GM23338 (cell line): Measurements from ENCODE around the gene IFNLR1. TPM values are rescaled to one million over a fixed set of nuclear protein-coding genes. Genes with fewer than 3 reads are reported as not detected.

Experiments used
- ATAC-seq: fragments of 200-7000 bp; cut with Tn5 transposase; 3 replicates; pipeline ENCODE4 v1.9.1; 2020
- DNase-seq: peaks from one replicate; pipeline ENCODE4 v3.0.0-alpha.2; 2015; ENCODE audit warnings: low spot score
- H2AFZ ChIP-seq: fragments of 200-600 bp; sonication (generic); 2 replicates; pipeline ENCODE4 v1.8.0; 2016; ENCODE audit warnings: antibody characterized with exemption, mild to moderate bottlenecking, moderate library complexity
- H3F3A ChIP-seq: fragments of 200-600 bp; sonication (generic); replicated peaks from 2 replicates; pipeline ENCODE4 v1.8.0; 2017; ENCODE audit warnings: antibody characterized with exemption, mixed run types, low read depth
- H3K27ac ChIP-seq: fragments of 200-600 bp; sonication (generic); 2 replicates; pipeline ENCODE4 v1.6.1; 2016; ENCODE audit warnings: low read depth
- H3K27me3 ChIP-seq: fragments of 200-600 bp; sonication (generic); 2 replicates; pipeline ENCODE4 v1.8.0; 2016; ENCODE audit warnings: mild to moderate bottlenecking, mixed run types, moderate library complexity; ENCODE audit not compliant: insufficient read depth
- H3K36me3 ChIP-seq: fragments of 200-600 bp; sonication (generic); 2 replicates; pipeline ENCODE4 v1.8.0; 2016; ENCODE audit warnings: mild to moderate bottlenecking; ENCODE audit not compliant: insufficient read depth
- H3K4me1 ChIP-seq: fragments of 200-600 bp; sonication (generic); 2 replicates; pipeline ENCODE4 v1.8.0; 2016; ENCODE audit warnings: mild to moderate bottlenecking, moderate library complexity; ENCODE audit not compliant: insufficient read depth
- H3K4me2 ChIP-seq: fragments of 200-600 bp; sonication (generic); 2 replicates; pipeline ENCODE4 v1.7.1; 2017; ENCODE audit warnings: mixed run types
- H3K4me3 ChIP-seq: fragments of 200-600 bp; sonication (generic); 2 replicates; pipeline ENCODE4 v1.6.1; 2016; ENCODE audit warnings: mixed run types
- H3K79me2 ChIP-seq: fragments of 200-600 bp; sonication (generic); replicated peaks from 2 replicates; pipeline ENCODE4 v1.8.0; 2017; ENCODE audit warnings: mild to moderate bottlenecking; ENCODE audit not compliant: insufficient read depth
- H3K9me2 ChIP-seq: fragments of 200-600 bp; sonication (generic); 2 replicates; pipeline ENCODE4 v1.8.0; 2017; ENCODE audit not compliant: insufficient read depth
- H4K20me1 ChIP-seq: fragments of 200-600 bp; sonication (generic); replicated peaks from 2 replicates; pipeline ENCODE4 v1.8.0; 2017; ENCODE audit warnings: mild to moderate bottlenecking; ENCODE audit not compliant: insufficient read depth
- H3K27ac Mint-ChIP-seq: 2 replicates; pipeline ENCODE4 v1.8.0; 2020; ENCODE audit warnings: inconsistent platforms, mild to moderate bottlenecking, moderate library complexity, mixed read lengths
- H3K27me3 Mint-ChIP-seq: 3 replicates; pipeline ENCODE4 v1.8.0; 2022; ENCODE audit warnings: low read depth, mild to moderate bottlenecking, moderate library complexity, mixed read lengths, inconsistent platforms; ENCODE audit not compliant: insufficient read depth, poor library complexity
- H3K36me3 Mint-ChIP-seq: 3 replicates; pipeline ENCODE4 v1.8.0; 2021; ENCODE audit warnings: low read depth, mild to moderate bottlenecking, inconsistent platforms, moderate library complexity, mixed read lengths
- H3K4me1 Mint-ChIP-seq: 3 replicates; pipeline ENCODE4 v1.8.0; 2020; ENCODE audit warnings: mild to moderate bottlenecking, inconsistent platforms, mixed read lengths
- H3K4me3 Mint-ChIP-seq: 3 replicates; pipeline ENCODE4 v1.8.0; 2021; ENCODE audit warnings: moderate library complexity, mild to moderate bottlenecking, inconsistent platforms, mixed read lengths
- H3K9me3 Mint-ChIP-seq: 3 replicates; pipeline ENCODE4 v1.8.0; 2020; ENCODE audit warnings: moderate library complexity, mild to moderate bottlenecking, inconsistent platforms, mixed read lengths
- CREB1 ChIP-seq: fragments of 250-450 bp; sonication (Bioruptor Pico); IDR thresholded peaks from 2 replicates; pipeline ENCODE4 v1.5.0; 2020; ENCODE audit warnings: low read depth, mild to moderate bottlenecking, moderate library complexity
- EZH2 ChIP-seq: fragments of 200-600 bp; sonication (generic); IDR thresholded peaks from one replicate; pipeline ENCODE4 v1.8.0; 2017; ENCODE audit warnings: antibody characterized with exemption, mild to moderate bottlenecking, low read depth; ENCODE audit not compliant: unreplicated experiment
- EZH2phosphoT487 ChIP-seq: fragments of 200-600 bp; sonication (generic); IDR thresholded peaks from one replicate; pipeline ENCODE4 v1.8.1; 2018; ENCODE audit warnings: antibody characterized with exemption; ENCODE audit not compliant: unreplicated experiment
- JUNB ChIP-seq: IDR thresholded peaks from one replicate; pipeline ENCODE4 v1.6.1; 2016; ENCODE audit warnings: antibody characterized with exemption; ENCODE audit not compliant: unreplicated experiment
- NANOG ChIP-seq: IDR thresholded peaks from 2 replicates; pipeline ENCODE4 v1.6.1; 2016; ENCODE audit warnings: antibody characterized with exemption, borderline replicate concordance
- POLR2AphosphoS5 ChIP-seq: IDR thresholded peaks from 2 replicates; pipeline ENCODE4 v1.6.1; 2016; ENCODE audit warnings: antibody characterized with exemption, low read depth
- STAT1 ChIP-seq: IDR thresholded peaks from one replicate; pipeline ENCODE4 v1.6.1; 2016; ENCODE audit warnings: antibody characterized with exemption; ENCODE audit not compliant: unreplicated experiment
- ZNF114 ChIP-seq: fragments of 250-450 bp; sonication (Bioruptor Pico); IDR thresholded peaks from 2 replicates; pipeline ENCODE4 v1.5.0; 2020; ENCODE audit warnings: mild to moderate bottlenecking, moderate library complexity
- ZNF331 ChIP-seq: fragments of 250-450 bp; sonication (Bioruptor Pico); IDR thresholded peaks from 2 replicates; pipeline ENCODE4 v1.5.0; 2020; ENCODE audit warnings: low read depth, mild to moderate bottlenecking, moderate library complexity
- polyA plus RNA-seq: library from polyadenylated mRNA; unstranded; fragments of >200 nt; fragmentation: Nextera tagmentation; extraction: Ambion mirVana; gene quantifications from 2 replicates; pipeline ENCODE4 v1.2.1, GENCODE V29; 2016
- total RNA-seq: library from RNA; depleted of rRNA; stranded (reverse); fragments of >200 nt; shearing (Covaris generic); gene quantifications from 2 replicates; pipeline ENCODE4 v1.2.3, GENCODE V29; 2014
- TF ChIP-seq, protein P1 (sequence below): IDR thresholded peaks from 2 replicates; pipeline ENCODE4 v1.6.1; 2016; ENCODE audit warnings: antibody characterized with exemption
- TF ChIP-seq, protein P2 (sequence below): fragments of 250-450 bp; sonication (Bioruptor Pico); IDR thresholded peaks from 2 replicates; pipeline ENCODE4 v1.5.0; 2020; ENCODE audit warnings: mild to moderate bottlenecking, moderate library complexity
- TF ChIP-seq, protein P3 (sequence below), 2 experiments: fragments of 200-600 bp in 1 of 2; sonication (generic) in 1 of 2; conservative IDR thresholded peaks; 2 replicates each; pipeline versions ENCODE4 v1.5.1 to v1.6.1; 2016 to 2017; ENCODE audit warnings: antibody characterized with exemption in 2 of 2, low read depth in 2 of 2, mild to moderate bottlenecking in 2 of 2, moderate library complexity in 1 of 2
- TF ChIP-seq, protein P4 (sequence below): IDR thresholded peaks from one replicate; pipeline ENCODE4 v1.6.1; 2018; ENCODE audit warnings: antibody characterized with exemption; ENCODE audit not compliant: unreplicated experiment

IFNLR1 gene
- total and polyA plus RNA-seq, 2 experiments from 2014 or later = 4.2 to 6.2 TPM

DNA sequence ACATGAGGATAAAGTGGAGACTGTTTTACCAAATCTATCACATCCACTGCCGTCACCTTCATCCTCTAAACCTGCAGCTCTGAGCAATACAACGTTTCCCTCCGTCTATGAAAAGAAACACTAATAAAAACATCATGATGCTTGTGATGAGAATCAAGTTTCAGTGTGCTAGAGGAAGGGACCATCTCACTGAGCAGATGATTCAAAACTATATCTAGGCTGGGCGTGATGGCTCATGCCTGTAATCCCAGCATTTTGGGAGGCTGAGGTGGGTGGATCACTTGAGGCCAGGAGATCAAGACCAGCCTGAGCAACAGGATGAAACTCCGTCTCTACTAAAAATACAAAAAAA, 60.4 kb downstream of the IFNLR1 start:
- Histone ChIP-seq H3F3A (no peaks in the 10 kb centered on the region), H3K4me1 (no peaks in the 10 kb centered on the region), H3K27ac (no peak overlapping the region), H3K36me3 (no peaks in the 10 kb centered on the region), H3K4me2 (no peak overlapping the region), H3K9me2 (no peaks in the 10 kb centered on the region), H3K27me3 (no peaks in the 10 kb centered on the region), H3K4me3 (no peak overlapping the region), H4K20me1 (no peaks in the 10 kb centered on the region), H2AFZ (no peak overlapping the region), H3K79me2 (no peaks in the 10 kb centered on the region)
- H3K9me3 Mint-ChIP-seq = peaks cover 14% of the 10 kb centered on the region; the same call in 2 of the 3 replicates
- TF ChIP-seq CREB1 (CRISPR knock-in tag) (no peak), ZNF114 (no peak), NANOG (no peak), STAT1 (no peak), ZNF331 (CRISPR knock-in tag) (no peak), POLR2AphosphoS5 (no peak), EZH2 (no peak), EZH2phosphoT487 (no peak), JUNB (no peak)
- TF ChIP-seq, protein P1, sequence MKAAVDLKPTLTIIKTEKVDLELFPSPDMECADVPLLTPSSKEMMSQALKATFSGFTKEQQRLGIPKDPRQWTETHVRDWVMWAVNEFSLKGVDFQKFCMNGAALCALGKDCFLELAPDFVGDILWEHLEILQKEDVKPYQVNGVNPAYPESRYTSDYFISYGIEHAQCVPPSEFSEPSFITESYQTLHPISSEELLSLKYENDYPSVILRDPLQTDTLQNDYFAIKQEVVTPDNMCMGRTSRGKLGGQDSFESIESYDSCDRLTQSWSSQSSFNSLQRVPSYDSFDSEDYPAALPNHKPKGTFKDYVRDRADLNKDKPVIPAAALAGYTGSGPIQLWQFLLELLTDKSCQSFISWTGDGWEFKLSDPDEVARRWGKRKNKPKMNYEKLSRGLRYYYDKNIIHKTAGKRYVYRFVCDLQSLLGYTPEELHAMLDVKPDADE = no peak
- TF ChIP-seq, protein P2, sequence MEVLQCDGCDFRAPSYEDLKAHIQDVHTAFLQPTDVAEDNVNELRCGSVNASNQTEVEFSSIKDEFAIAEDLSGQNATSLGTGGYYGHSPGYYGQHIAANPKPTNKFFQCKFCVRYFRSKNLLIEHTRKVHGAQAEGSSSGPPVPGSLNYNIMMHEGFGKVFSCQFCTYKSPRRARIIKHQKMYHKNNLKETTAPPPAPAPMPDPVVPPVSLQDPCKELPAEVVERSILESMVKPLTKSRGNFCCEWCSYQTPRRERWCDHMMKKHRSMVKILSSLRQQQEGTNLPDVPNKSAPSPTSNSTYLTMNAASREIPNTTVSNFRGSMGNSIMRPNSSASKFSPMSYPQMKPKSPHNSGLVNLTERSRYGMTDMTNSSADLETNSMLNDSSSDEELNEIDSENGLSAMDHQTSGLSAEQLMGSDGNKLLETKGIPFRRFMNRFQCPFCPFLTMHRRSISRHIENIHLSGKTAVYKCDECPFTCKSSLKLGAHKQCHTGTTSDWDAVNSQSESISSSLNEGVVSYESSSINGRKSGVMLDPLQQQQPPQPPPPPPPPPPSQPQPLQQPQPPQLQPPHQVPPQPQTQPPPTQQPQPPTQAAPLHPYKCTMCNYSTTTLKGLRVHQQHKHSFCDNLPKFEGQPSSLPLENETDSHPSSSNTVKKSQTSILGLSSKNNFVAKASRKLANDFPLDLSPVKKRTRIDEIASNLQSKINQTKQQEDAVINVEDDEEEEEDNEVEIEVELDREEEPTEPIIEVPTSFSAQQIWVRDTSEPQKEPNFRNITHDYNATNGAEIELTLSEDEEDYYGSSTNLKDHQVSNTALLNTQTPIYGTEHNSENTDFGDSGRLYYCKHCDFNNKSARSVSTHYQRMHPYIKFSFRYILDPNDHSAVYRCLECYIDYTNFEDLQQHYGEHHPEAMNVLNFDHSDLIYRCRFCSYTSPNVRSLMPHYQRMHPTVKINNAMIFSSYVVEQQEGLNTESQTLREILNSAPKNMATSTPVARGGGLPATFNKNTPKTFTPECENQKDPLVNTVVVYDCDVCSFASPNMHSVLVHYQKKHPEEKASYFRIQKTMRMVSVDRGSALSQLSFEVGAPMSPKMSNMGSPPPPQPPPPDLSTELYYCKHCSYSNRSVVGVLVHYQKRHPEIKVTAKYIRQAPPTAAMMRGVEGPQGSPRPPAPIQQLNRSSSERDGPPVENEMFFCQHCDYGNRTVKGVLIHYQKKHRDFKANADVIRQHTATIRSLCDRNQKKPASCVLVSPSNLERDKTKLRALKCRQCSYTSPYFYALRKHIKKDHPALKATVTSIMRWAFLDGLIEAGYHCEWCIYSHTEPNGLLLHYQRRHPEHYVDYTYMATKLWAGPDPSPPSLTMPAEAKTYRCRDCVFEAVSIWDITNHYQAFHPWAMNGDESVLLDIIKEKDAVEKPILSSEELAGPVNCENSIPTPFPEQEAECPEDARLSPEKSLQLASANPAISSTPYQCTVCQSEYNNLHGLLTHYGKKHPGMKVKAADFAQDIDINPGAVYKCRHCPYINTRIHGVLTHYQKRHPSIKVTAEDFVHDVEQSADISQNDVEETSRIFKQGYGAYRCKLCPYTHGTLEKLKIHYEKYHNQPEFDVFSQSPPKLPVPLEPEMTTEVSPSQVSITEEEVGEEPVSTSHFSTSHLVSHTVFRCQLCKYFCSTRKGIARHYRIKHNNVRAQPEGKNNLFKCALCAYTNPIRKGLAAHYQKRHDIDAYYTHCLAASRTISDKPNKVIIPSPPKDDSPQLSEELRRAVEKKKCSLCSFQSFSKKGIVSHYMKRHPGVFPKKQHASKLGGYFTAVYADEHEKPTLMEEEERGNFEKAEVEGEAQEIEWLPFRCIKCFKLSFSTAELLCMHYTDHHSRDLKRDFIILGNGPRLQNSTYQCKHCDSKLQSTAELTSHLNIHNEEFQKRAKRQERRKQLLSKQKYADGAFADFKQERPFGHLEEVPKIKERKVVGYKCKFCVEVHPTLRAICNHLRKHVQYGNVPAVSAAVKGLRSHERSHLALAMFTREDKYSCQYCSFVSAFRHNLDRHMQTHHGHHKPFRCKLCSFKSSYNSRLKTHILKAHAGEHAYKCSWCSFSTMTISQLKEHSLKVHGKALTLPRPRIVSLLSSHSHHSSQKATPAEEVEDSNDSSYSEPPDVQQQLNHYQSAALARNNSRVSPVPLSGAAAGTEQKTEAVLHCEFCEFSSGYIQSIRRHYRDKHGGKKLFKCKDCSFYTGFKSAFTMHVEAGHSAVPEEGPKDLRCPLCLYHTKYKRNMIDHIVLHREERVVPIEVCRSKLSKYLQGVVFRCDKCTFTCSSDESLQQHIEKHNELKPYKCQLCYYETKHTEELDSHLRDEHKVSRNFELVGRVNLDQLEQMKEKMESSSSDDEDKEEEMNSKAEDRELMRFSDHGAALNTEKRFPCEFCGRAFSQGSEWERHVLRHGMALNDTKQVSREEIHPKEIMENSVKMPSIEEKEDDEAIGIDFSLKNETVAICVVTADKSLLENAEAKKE (CRISPR knock-in tag) = no peak
- TF ChIP-seq, protein P3, sequence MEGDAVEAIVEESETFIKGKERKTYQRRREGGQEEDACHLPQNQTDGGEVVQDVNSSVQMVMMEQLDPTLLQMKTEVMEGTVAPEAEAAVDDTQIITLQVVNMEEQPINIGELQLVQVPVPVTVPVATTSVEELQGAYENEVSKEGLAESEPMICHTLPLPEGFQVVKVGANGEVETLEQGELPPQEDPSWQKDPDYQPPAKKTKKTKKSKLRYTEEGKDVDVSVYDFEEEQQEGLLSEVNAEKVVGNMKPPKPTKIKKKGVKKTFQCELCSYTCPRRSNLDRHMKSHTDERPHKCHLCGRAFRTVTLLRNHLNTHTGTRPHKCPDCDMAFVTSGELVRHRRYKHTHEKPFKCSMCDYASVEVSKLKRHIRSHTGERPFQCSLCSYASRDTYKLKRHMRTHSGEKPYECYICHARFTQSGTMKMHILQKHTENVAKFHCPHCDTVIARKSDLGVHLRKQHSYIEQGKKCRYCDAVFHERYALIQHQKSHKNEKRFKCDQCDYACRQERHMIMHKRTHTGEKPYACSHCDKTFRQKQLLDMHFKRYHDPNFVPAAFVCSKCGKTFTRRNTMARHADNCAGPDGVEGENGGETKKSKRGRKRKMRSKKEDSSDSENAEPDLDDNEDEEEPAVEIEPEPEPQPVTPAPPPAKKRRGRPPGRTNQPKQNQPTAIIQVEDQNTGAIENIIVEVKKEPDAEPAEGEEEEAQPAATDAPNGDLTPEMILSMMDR (conservative IDR thresholded peaks at IDR 0.05; ENCODE audit: low read depth in 2 of 2) = no peak
- TF ChIP-seq, protein P4, sequence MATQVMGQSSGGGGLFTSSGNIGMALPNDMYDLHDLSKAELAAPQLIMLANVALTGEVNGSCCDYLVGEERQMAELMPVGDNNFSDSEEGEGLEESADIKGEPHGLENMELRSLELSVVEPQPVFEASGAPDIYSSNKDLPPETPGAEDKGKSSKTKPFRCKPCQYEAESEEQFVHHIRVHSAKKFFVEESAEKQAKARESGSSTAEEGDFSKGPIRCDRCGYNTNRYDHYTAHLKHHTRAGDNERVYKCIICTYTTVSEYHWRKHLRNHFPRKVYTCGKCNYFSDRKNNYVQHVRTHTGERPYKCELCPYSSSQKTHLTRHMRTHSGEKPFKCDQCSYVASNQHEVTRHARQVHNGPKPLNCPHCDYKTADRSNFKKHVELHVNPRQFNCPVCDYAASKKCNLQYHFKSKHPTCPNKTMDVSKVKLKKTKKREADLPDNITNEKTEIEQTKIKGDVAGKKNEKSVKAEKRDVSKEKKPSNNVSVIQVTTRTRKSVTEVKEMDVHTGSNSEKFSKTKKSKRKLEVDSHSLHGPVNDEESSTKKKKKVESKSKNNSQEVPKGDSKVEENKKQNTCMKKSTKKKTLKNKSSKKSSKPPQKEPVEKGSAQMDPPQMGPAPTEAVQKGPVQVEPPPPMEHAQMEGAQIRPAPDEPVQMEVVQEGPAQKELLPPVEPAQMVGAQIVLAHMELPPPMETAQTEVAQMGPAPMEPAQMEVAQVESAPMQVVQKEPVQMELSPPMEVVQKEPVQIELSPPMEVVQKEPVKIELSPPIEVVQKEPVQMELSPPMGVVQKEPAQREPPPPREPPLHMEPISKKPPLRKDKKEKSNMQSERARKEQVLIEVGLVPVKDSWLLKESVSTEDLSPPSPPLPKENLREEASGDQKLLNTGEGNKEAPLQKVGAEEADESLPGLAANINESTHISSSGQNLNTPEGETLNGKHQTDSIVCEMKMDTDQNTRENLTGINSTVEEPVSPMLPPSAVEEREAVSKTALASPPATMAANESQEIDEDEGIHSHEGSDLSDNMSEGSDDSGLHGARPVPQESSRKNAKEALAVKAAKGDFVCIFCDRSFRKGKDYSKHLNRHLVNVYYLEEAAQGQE = no peak
- no peak overlapping the region for H3K4me3 Mint-ChIP-seq
- H3K27me3 Mint-ChIP-seq = peaks cover 2% of the 10 kb centered on the region
- H3K36me3 Mint-ChIP-seq = peaks cover 8% of the 10 kb centered on the region; the same call in 1 of the 3 replicates
- ATAC-seq = no peak
- H3K4me1 Mint-ChIP-seq = peaks cover 10% of the 10 kb centered on the region
- DNase-seq = no peak
- no peak overlapping the region for H3K27ac Mint-ChIP-seq
